Spleen (tissue), 11 donors: Measurements from ENCODE around the gene EXOSC5. TPM values are rescaled to one million over a fixed set of nuclear protein-coding genes. Genes with fewer than 3 reads are reported as not detected.

Experiments used
- DNase-seq: peaks from one replicate; pipeline ENCODE4 v3.0.0-alpha.2; 2020
- H3K27ac ChIP-seq, 8 donors: fragments of 200-600 bp; sonication (generic) in 7 of 8; 1 replicate in 4 of 8; 2 replicates in 4 of 8; pipeline versions ENCODE4 v1.5.0 to v1.8.0; 2016 to 2021; ENCODE audit warnings: inconsistent platforms in 4 of 8, mild to moderate bottlenecking in 4 of 8, moderate library complexity in 1 of 8
- H3K27me3 ChIP-seq, 7 donors: fragments of 200-600 bp; sonication (generic) in 6 of 7; replicated peaks in 1 of 7; 1 replicate in 4 of 7; 2 replicates in 3 of 7; pipeline versions ENCODE4 v1.5.0 to v1.8.0; 2016 to 2021; ENCODE audit warnings: inconsistent platforms in 3 of 7, mild to moderate bottlenecking in 1 of 7
- H3K36me3 ChIP-seq, 6 donors: fragments of 200-600 bp; sonication (generic) in 5 of 6; 1 replicate in 4 of 6; 2 replicates in 2 of 6; pipeline versions ENCODE4 v1.5.0 to v1.8.0; 2016 to 2021; ENCODE audit warnings: inconsistent platforms in 2 of 6
- H3K4me1 ChIP-seq, 6 donors: fragments of 200-600 bp; sonication (generic) in 5 of 6; 1 replicate in 3 of 6; 2 replicates in 3 of 6; pipeline versions ENCODE4 v1.5.0 to v1.8.0; 2016 to 2021; ENCODE audit warnings: inconsistent platforms in 3 of 6
- H3K4me3 ChIP-seq, 8 donors: fragments of 200-600 bp; sonication (generic) in 7 of 8; 1 replicate in 4 of 8; 2 replicates in 4 of 8; pipeline versions ENCODE4 v1.5.0 to v1.8.0; 2016 to 2021; ENCODE audit warnings: inconsistent platforms in 4 of 8, mild to moderate bottlenecking in 4 of 8, moderate library complexity in 2 of 8
- H3K9me3 ChIP-seq, 8 donors: fragments of 200-600 bp; sonication (generic) in 7 of 8; 1 replicate in 4 of 8; 2 replicates in 4 of 8; pipeline versions ENCODE4 v1.5.0 to v1.8.0; 2016 to 2021; ENCODE audit warnings: inconsistent platforms in 4 of 8
- POLR2A ChIP-seq, 3 donors: fragments of 450-650 bp; IDR thresholded peaks; one replicate each; pipeline ENCODE4 v1.5.1; 2017; ENCODE audit warnings: antibody characterized with exemption in 3 of 3, mild to moderate bottlenecking in 1 of 3
- POLR2AphosphoS5 ChIP-seq, 3 donors: sonication (generic); formaldehyde crosslinking; IDR thresholded peaks; one replicate each; pipeline ENCODE4 v1.5.1; 2017; ENCODE audit warnings: antibody characterized with exemption in 3 of 3
- WGBS, 5 donors: extraction: QIAGEN DNeasy Blood & Tissue Kit in 3 of 5; methylation state at CpG; one replicate each; pipeline versions ENCODE4 v1.1.5 to v1.1.7; 2013 to 2018; 5-methylcytosine and 5-hydroxymethylcytosine counted together
- intact Hi-C: fragments of 100-400 bp; cut with DNase I; formaldehyde crosslinking; loops from one replicate; pipeline ENCODE4 v1.15.0; 2023; ENCODE audit warnings: low total_unique reads
- polyA plus RNA-seq, 3 donors: library from polyadenylated mRNA; stranded (reverse); fragments of 200-250 nt; gene quantifications; one replicate each; pipeline ENCODE4 v1.2.1, GENCODE V29; 2013
- small RNA-seq, 4 donors: library from RNA; depleted of rRNA; stranded (forward); fragments of <200 nt; gene quantifications; one replicate each; pipeline ENCODE3, GENCODE V24; 2016
- total RNA-seq, 7 donors: library from RNA; depleted of rRNA in 3 of 7; stranded (reverse); fragments of >200 nt in 3 of 7; fragmentation: NEBNext Ultra II Directional in 4 of 7; extraction: Animal tissue kit (Norgen Biotek cat#: 25700) in 4 of 7; gene quantifications; one replicate each; pipeline versions ENCODE4 v1.1.0 to v1.2.1, GENCODE V29; 2016 to 2021
- TF ChIP-seq, protein P1 (sequence below), 11 experiments: fragments of 200-600 bp in 7 of 11; fragments of 450-650 bp in 4 of 11; sonication (generic) in 4 of 11; IDR thresholded peaks in 8 of 11; conservative IDR thresholded peaks in 3 of 11; 1 replicate in 7 of 11; 2 replicates in 4 of 11; pipeline versions ENCODE4 v1.4.0 to v1.8.0; 2016 to 2021; ENCODE audit warnings: antibody characterized with exemption in 11 of 11, inconsistent platforms in 4 of 11, mild to moderate bottlenecking in 1 of 11
- donor health status: healthy with polysubstance abuse.
- donor health status: DM: no; HTN: no; CAD: no; lungs with moderate emphysema.
- donor health status: DM: no; HTN: no; CAD: no.
- donor health status: Bipolar disorder and iron deficiency.
- donor health status: healthy.
- donor health status: DM: no; HTN: no; CAD: no.
- donor health status: DM: yes; HTN: yes; CAD: no.

Gene EXOSC5
- total and polyA plus RNA-seq, 10 donors: 10.1 to 53.8 (median 16.8) TPM

DNA sequence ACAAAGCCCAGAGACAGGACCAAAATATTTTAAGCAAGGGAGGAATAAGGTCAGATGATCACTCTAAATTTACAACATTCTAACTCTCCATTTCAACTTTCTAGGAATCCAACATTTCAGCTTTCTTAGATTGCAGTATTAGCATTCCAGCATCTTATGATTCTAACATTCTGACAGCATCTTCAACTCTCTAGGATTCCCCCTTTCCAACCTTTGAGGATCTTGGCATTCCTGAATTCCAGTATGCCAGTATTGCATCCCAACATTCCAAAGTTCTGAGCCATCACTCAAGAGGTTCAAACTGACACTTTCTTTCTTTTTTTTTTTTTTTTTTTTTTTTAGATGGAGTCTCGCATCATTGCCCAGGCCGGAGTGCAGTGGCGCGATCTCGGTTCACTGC lies 57.2 kb downstream of the EXOSC5 start:
- DNase-seq: no peak
- TF ChIP-seq, protein P1, sequence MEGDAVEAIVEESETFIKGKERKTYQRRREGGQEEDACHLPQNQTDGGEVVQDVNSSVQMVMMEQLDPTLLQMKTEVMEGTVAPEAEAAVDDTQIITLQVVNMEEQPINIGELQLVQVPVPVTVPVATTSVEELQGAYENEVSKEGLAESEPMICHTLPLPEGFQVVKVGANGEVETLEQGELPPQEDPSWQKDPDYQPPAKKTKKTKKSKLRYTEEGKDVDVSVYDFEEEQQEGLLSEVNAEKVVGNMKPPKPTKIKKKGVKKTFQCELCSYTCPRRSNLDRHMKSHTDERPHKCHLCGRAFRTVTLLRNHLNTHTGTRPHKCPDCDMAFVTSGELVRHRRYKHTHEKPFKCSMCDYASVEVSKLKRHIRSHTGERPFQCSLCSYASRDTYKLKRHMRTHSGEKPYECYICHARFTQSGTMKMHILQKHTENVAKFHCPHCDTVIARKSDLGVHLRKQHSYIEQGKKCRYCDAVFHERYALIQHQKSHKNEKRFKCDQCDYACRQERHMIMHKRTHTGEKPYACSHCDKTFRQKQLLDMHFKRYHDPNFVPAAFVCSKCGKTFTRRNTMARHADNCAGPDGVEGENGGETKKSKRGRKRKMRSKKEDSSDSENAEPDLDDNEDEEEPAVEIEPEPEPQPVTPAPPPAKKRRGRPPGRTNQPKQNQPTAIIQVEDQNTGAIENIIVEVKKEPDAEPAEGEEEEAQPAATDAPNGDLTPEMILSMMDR (IDR thresholded peaks at IDR 0.05 in 8 of 11, conservative IDR thresholded peaks at IDR 0.05 in 3 of 11): no peak
- TF ChIP-seq POLR2A (IDR thresholded peaks at IDR 0.05): no peak
- no peak for TF ChIP-seq POLR2AphosphoS5 (IDR thresholded peaks at IDR 0.05)
- Histone ChIP-seq H3K27me3 (no peaks in the 10 kb centered on the region), H3K4me3 (no peak overlapping the region), H3K9me3 (no peaks in the 10 kb centered on the region), H3K4me1 (peaks cover 14 to 100% (median 48%) of the 10 kb centered on the region in 6 donors), H3K27ac (no peak overlapping the region), H3K36me3 (peaks cover 4 to 100% (median 73%) of the 10 kb centered on the region in 6 donors)
- 89 to 98% (median 96%) methylated on average over 5 of the region's 5 CpGs for WGBS, 5 donors
- intact Hi-C loops: no loop called here

Small RNA genes within 50 kb of the gene (small RNA-seq; reads per million reads assigned to genes)
- 0 reads per million in 4 donors for gene RF00017

Other genes starting within 250 kb of the EXOSC5 start
- 10 to 100 TPM in 4 of 7 donors, 1 to 10 TPM in 3; 3.8 to 22.4 (median 10.4) TPM for gene CYP2S1, start 204.1 kb downstream of the EXOSC5 start, total RNA-seq
- under 1 TPM; 0.62 to 0.93 (median 0.83) TPM for gene CYP2S1, start 204.1 kb downstream of the EXOSC5 start, polyA plus RNA-seq
- 100 to 1,000 TPM in 3 of 7 donors, 10 to 100 TPM in 4; 48.4 to 135 (median 87.5) TPM for gene AXL, start 178.1 kb downstream of the EXOSC5 start, total RNA-seq
- 1 to 10 TPM; 2.3 to 8.3 (median 5.0) TPM for gene AXL, start 178.1 kb downstream of the EXOSC5 start, polyA plus RNA-seq
- gene HNRNPUL1, start 133.0 kb downstream of the EXOSC5 start, total RNA-seq: 100 to 1,000 TPM; 161 to 213 (median 178) TPM
- 100 to 1,000 TPM in 1 of 3 donors, 10 to 100 TPM in 2; 53.9 to 102 (median 64.4) TPM for gene HNRNPUL1, start 133.0 kb downstream of the EXOSC5 start, polyA plus RNA-seq
- gene CCDC97, start 87.2 kb downstream of the EXOSC5 start, total RNA-seq: 10 to 100 TPM; 20.5 to 38.2 (median 29.7) TPM
- 10 to 100 TPM; 12.7 to 18.9 (median 14.5) TPM for gene CCDC97, start 87.2 kb downstream of the EXOSC5 start, polyA plus RNA-seq
- gene TGFB1, start 43.4 kb downstream of the EXOSC5 start, total RNA-seq: 100 to 1,000 TPM in 6 of 7 donors, 10 to 100 TPM in 1; 79.3 to 147 (median 130) TPM
- 10 to 100 TPM; 23.0 to 56.0 (median 25.2) TPM for gene TGFB1, start 43.4 kb downstream of the EXOSC5 start, polyA plus RNA-seq
- 10 to 100 TPM in 1 of 7 donors, 1 to 10 TPM in 6; 7.5 to 10.2 (median 8.4) TPM for gene B9D2, start 33.2 kb downstream of the EXOSC5 start, total RNA-seq
- 10 to 100 TPM in 2 of 3 donors, 1 to 10 TPM in 1; 8.6 to 11.9 (median 10.5) TPM for gene B9D2, start 33.2 kb downstream of the EXOSC5 start, polyA plus RNA-seq
- 10 to 100 TPM; 19.3 to 62.0 (median 23.5) TPM for gene TMEM91, start 20.8 kb downstream of the EXOSC5 start, total RNA-seq
- 10 to 100 TPM; 13.4 to 37.1 (median 34.4) TPM for gene TMEM91, start 20.8 kb downstream of the EXOSC5 start, polyA plus RNA-seq
- 10 to 100 TPM; 10.3 to 55.6 (median 28.3) TPM for gene BCKDHA, start 459 bp upstream of the EXOSC5 start, total RNA-seq
- 10 to 100 TPM; 28.0 to 34.9 (median 29.9) TPM for gene BCKDHA, start 459 bp upstream of the EXOSC5 start, polyA plus RNA-seq
- 10 to 100 TPM in 6 of 7 donors, 1 to 10 TPM in 1; 7.0 to 30.3 (median 11.4) TPM for gene B3GNT8, start 30.0 kb upstream of the EXOSC5 start, total RNA-seq
- 1 to 10 TPM; 1.8 to 9.8 (median 4.0) TPM for gene B3GNT8, start 30.0 kb upstream of the EXOSC5 start, polyA plus RNA-seq
- 10 to 100 TPM; 25.6 to 34.4 (median 30.4) TPM for gene DMAC2, start 42.6 kb upstream of the EXOSC5 start, total RNA-seq
- gene DMAC2, start 42.6 kb upstream of the EXOSC5 start, polyA plus RNA-seq: 10 to 100 TPM; 19.2 to 36.5 (median 27.7) TPM
- under 1 TPM in 1 of 7 donors, not detected in 6; 0.65 TPM for gene ERICH4, start 45.8 kb upstream of the EXOSC5 start, total RNA-seq
- not detected for gene ERICH4, start 45.8 kb upstream of the EXOSC5 start, polyA plus RNA-seq
- 10 to 100 TPM; 12.1 to 22.9 (median 20.0) TPM for gene CEACAM21, start 178.8 kb upstream of the EXOSC5 start, total RNA-seq
- gene CEACAM21, start 178.8 kb upstream of the EXOSC5 start, polyA plus RNA-seq: 10 to 100 TPM; 10.3 to 21.0 (median 17.4) TPM
- 10 to 100 TPM; 11.0 to 76.4 (median 28.4) TPM for gene CEACAM4, start 229.7 kb upstream of the EXOSC5 start, total RNA-seq
- 1 to 10 TPM; 3.3 to 9.0 (median 4.5) TPM for gene CEACAM4, start 229.7 kb upstream of the EXOSC5 start, polyA plus RNA-seq